ENCODE measurements around the gene ZNF579.

The ZNF579 gene

GRCh38 chr19:55527197-55528029, 53.2 kb downstream of the ZNF579 start:
- Histone ChIP-seq H3K4me1 (peaks cover 0 to 3% (median 0%) of the 10 kb centered on the region in 4 donors), H3K27me3 (peaks cover 0 to 67% of the 10 kb centered on the region in 2 donors), H3K4me3 (no peak overlapping the region), H3K36me3 (no peaks in the 10 kb centered on the region), H3K27ac (no peak overlapping the region), H3K9me3 (no peaks in the 10 kb centered on the region)
- intact Hi-C loops (cut with DNase I; ENCODE audit: low total_unique reads), result no loop called here
- TF ChIP-seq CTCF (IDR thresholded peaks at IDR 0.05), result no peak
- no peak for DNase-seq

All from tibial artery (tissue), 4 donors.